GM23338 (cell line): ENCODE data around the gene CSPG4. TPM values are rescaled to one million over a fixed set of nuclear protein-coding genes. Genes with fewer than 3 reads are reported as not detected.

ENCODE experiments used
- ATAC-seq: fragments of 200-7000 bp; cut with Tn5 transposase; 3 replicates; pipeline ENCODE4 v1.9.1; 2020
- DNase-seq: peaks from one replicate; pipeline ENCODE4 v3.0.0-alpha.2; 2015; ENCODE audit warnings: low spot score
- H2AFZ ChIP-seq: fragments of 200-600 bp; sonication (generic); 2 replicates; pipeline ENCODE4 v1.8.0; 2016; ENCODE audit warnings: antibody characterized with exemption, mild to moderate bottlenecking, moderate library complexity
- H3F3A ChIP-seq: fragments of 200-600 bp; sonication (generic); replicated peaks from 2 replicates; pipeline ENCODE4 v1.8.0; 2017; ENCODE audit warnings: antibody characterized with exemption, mixed run types, low read depth
- H3K27ac ChIP-seq: fragments of 200-600 bp; sonication (generic); 2 replicates; pipeline ENCODE4 v1.6.1; 2016; ENCODE audit warnings: low read depth
- H3K27me3 ChIP-seq: fragments of 200-600 bp; sonication (generic); 2 replicates; pipeline ENCODE4 v1.8.0; 2016; ENCODE audit warnings: mild to moderate bottlenecking, mixed run types, moderate library complexity; ENCODE audit not compliant: insufficient read depth
- H3K36me3 ChIP-seq: fragments of 200-600 bp; sonication (generic); 2 replicates; pipeline ENCODE4 v1.8.0; 2016; ENCODE audit warnings: mild to moderate bottlenecking; ENCODE audit not compliant: insufficient read depth
- H3K4me1 ChIP-seq: fragments of 200-600 bp; sonication (generic); 2 replicates; pipeline ENCODE4 v1.8.0; 2016; ENCODE audit warnings: mild to moderate bottlenecking, moderate library complexity; ENCODE audit not compliant: insufficient read depth
- H3K4me2 ChIP-seq: fragments of 200-600 bp; sonication (generic); 2 replicates; pipeline ENCODE4 v1.7.1; 2017; ENCODE audit warnings: mixed run types
- H3K4me3 ChIP-seq: fragments of 200-600 bp; sonication (generic); 2 replicates; pipeline ENCODE4 v1.6.1; 2016; ENCODE audit warnings: mixed run types
- H3K79me2 ChIP-seq: fragments of 200-600 bp; sonication (generic); replicated peaks from 2 replicates; pipeline ENCODE4 v1.8.0; 2017; ENCODE audit warnings: mild to moderate bottlenecking; ENCODE audit not compliant: insufficient read depth
- H3K9me2 ChIP-seq: fragments of 200-600 bp; sonication (generic); 2 replicates; pipeline ENCODE4 v1.8.0; 2017; ENCODE audit not compliant: insufficient read depth
- H4K20me1 ChIP-seq: fragments of 200-600 bp; sonication (generic); replicated peaks from 2 replicates; pipeline ENCODE4 v1.8.0; 2017; ENCODE audit warnings: mild to moderate bottlenecking; ENCODE audit not compliant: insufficient read depth
- H3K27ac Mint-ChIP-seq: 2 replicates; pipeline ENCODE4 v1.8.0; 2020; ENCODE audit warnings: inconsistent platforms, mild to moderate bottlenecking, moderate library complexity, mixed read lengths
- H3K27me3 Mint-ChIP-seq: 3 replicates; pipeline ENCODE4 v1.8.0; 2022; ENCODE audit warnings: low read depth, mild to moderate bottlenecking, moderate library complexity, mixed read lengths, inconsistent platforms; ENCODE audit not compliant: insufficient read depth, poor library complexity
- H3K36me3 Mint-ChIP-seq: 3 replicates; pipeline ENCODE4 v1.8.0; 2021; ENCODE audit warnings: low read depth, mild to moderate bottlenecking, inconsistent platforms, moderate library complexity, mixed read lengths
- H3K4me1 Mint-ChIP-seq: 3 replicates; pipeline ENCODE4 v1.8.0; 2020; ENCODE audit warnings: mild to moderate bottlenecking, inconsistent platforms, mixed read lengths
- H3K4me3 Mint-ChIP-seq: 3 replicates; pipeline ENCODE4 v1.8.0; 2021; ENCODE audit warnings: moderate library complexity, mild to moderate bottlenecking, inconsistent platforms, mixed read lengths
- H3K9me3 Mint-ChIP-seq: 3 replicates; pipeline ENCODE4 v1.8.0; 2020; ENCODE audit warnings: moderate library complexity, mild to moderate bottlenecking, inconsistent platforms, mixed read lengths
- EZH2 ChIP-seq: fragments of 200-600 bp; sonication (generic); IDR thresholded peaks from one replicate; pipeline ENCODE4 v1.8.0; 2017; ENCODE audit warnings: antibody characterized with exemption, mild to moderate bottlenecking, low read depth; ENCODE audit not compliant: unreplicated experiment
- JUNB ChIP-seq: IDR thresholded peaks from one replicate; pipeline ENCODE4 v1.6.1; 2016; ENCODE audit warnings: antibody characterized with exemption; ENCODE audit not compliant: unreplicated experiment
- POLR2AphosphoS5 ChIP-seq: IDR thresholded peaks from 2 replicates; pipeline ENCODE4 v1.6.1; 2016; ENCODE audit warnings: antibody characterized with exemption, low read depth
- STAT1 ChIP-seq: IDR thresholded peaks from one replicate; pipeline ENCODE4 v1.6.1; 2016; ENCODE audit warnings: antibody characterized with exemption; ENCODE audit not compliant: unreplicated experiment
- ZNF114 ChIP-seq: fragments of 250-450 bp; sonication (Bioruptor Pico); IDR thresholded peaks from 2 replicates; pipeline ENCODE4 v1.5.0; 2020; ENCODE audit warnings: mild to moderate bottlenecking, moderate library complexity
- ZNF331 ChIP-seq: fragments of 250-450 bp; sonication (Bioruptor Pico); IDR thresholded peaks from 2 replicates; pipeline ENCODE4 v1.5.0; 2020; ENCODE audit warnings: low read depth, mild to moderate bottlenecking, moderate library complexity
- polyA plus RNA-seq: library from polyadenylated mRNA; unstranded; fragments of >200 nt; fragmentation: Nextera tagmentation; extraction: Ambion mirVana; gene quantifications from 2 replicates; pipeline ENCODE4 v1.2.1, GENCODE V29; 2016
- total RNA-seq: library from RNA; depleted of rRNA; stranded (reverse); fragments of >200 nt; shearing (Covaris generic); gene quantifications from 2 replicates; pipeline ENCODE4 v1.2.3, GENCODE V29; 2014; rRNA removed
- TF ChIP-seq, protein P1 (sequence below): IDR thresholded peaks from one replicate; pipeline ENCODE4 v1.6.1; 2018; ENCODE audit warnings: antibody characterized with exemption; ENCODE audit not compliant: unreplicated experiment
- TF ChIP-seq, protein P2 (sequence below): IDR thresholded peaks from 2 replicates; pipeline ENCODE4 v1.6.1; 2016; ENCODE audit warnings: antibody characterized with exemption
- TF ChIP-seq, protein P3 (sequence below), 2 experiments: fragments of 200-600 bp in 1 of 2; sonication (generic) in 1 of 2; conservative IDR thresholded peaks; 2 replicates each; pipeline versions ENCODE4 v1.5.1 to v1.6.1; 2016 to 2017; ENCODE audit warnings: antibody characterized with exemption in 2 of 2, low read depth in 2 of 2, mild to moderate bottlenecking in 2 of 2, moderate library complexity in 1 of 2

The CSPG4 gene
- total and polyA plus RNA-seq, 2 experiments from 2014 or later = 0.27 to 4.0 TPM

DNA sequence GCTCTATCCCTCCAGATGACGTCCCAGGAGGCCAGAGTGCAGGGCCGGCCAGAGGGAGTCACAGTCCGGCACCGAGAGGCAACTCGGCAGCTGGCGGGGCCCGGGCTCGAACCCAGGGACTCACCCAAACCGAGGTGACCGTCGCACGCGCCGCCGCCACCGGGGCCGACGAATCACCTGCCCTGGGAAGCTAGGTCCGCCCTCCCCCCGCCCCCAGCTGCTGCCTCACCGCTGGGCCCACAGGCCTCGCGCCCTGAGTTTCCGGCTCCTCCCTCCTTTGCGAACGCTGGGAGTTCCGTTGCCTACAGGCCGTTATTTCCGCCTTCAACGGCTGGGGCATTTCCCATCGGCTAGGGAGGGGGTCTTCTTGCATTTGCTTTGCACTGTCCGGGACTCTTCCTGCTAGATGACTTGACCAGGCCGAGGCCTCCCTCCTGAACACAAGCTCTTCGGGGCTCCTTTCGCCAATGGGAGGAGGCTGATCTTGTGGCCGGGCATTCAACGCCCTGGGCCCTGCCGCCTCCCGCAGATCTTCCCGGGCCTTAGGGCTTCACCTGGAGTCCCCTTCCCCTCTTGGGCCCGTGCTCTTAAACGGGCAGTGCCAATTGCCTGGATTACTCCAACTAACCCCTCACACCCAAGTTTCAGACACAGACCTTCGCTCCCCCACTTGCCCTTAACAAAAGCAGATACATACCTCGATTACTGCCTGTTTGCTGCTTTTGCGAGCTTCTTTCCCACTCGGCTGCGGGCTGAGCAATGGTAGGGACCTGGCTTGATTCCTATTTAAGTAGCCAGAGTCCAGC, 86.9 kb downstream of the CSPG4 start, which contains the start of gene SNUPN:
TSS of gene SNUPN (minus strand) at position 184 of the 806 bp plus-strand sequence. CDS start 4,674 bp downstream, outside the sequence.
- H3K4me3 Mint-ChIP-seq = peak within 1 kb of the TSS; percentile 94
- peaks cover 13% of the 10 kb centered on the region for H3K4me1 Mint-ChIP-seq
- ATAC-seq (peak; percentile 88), DNase-seq (peak; percentile 98)
- H3K9me3 Mint-ChIP-seq = no peaks in the 10 kb centered on the region
- Histone ChIP-seq H3K27me3 (no peaks in the 10 kb centered on the region), H3F3A (peaks cover 8% of the 10 kb centered on the region; the same call in 1 of the 2 replicates), H3K36me3 (no peaks in the 10 kb centered on the region), H2AFZ (peak within 1 kb of the TSS; percentile 95), H3K9me2 (no peaks in the 10 kb centered on the region), H3K4me1 (peaks cover 3% of the 10 kb centered on the region; the same call in 1 of the 2 replicates), H3K79me2 (peaks cover 3% of the 10 kb centered on the region; the same call in 1 of the 2 replicates), H3K4me2 (peak within 1 kb of the TSS; percentile 82), H3K4me3 (peak within 1 kb of the TSS; percentile 100), H3K27ac (peak within 1 kb of the TSS; percentile 100), H4K20me1 (no peaks in the 10 kb centered on the region)
- H3K27ac Mint-ChIP-seq = peak within 1 kb of the TSS; percentile 98
- H3K27me3 Mint-ChIP-seq = peaks cover 10% of the 10 kb centered on the region
- H3K36me3 Mint-ChIP-seq = no peaks in the 10 kb centered on the region
- TF ChIP-seq, protein P1, sequence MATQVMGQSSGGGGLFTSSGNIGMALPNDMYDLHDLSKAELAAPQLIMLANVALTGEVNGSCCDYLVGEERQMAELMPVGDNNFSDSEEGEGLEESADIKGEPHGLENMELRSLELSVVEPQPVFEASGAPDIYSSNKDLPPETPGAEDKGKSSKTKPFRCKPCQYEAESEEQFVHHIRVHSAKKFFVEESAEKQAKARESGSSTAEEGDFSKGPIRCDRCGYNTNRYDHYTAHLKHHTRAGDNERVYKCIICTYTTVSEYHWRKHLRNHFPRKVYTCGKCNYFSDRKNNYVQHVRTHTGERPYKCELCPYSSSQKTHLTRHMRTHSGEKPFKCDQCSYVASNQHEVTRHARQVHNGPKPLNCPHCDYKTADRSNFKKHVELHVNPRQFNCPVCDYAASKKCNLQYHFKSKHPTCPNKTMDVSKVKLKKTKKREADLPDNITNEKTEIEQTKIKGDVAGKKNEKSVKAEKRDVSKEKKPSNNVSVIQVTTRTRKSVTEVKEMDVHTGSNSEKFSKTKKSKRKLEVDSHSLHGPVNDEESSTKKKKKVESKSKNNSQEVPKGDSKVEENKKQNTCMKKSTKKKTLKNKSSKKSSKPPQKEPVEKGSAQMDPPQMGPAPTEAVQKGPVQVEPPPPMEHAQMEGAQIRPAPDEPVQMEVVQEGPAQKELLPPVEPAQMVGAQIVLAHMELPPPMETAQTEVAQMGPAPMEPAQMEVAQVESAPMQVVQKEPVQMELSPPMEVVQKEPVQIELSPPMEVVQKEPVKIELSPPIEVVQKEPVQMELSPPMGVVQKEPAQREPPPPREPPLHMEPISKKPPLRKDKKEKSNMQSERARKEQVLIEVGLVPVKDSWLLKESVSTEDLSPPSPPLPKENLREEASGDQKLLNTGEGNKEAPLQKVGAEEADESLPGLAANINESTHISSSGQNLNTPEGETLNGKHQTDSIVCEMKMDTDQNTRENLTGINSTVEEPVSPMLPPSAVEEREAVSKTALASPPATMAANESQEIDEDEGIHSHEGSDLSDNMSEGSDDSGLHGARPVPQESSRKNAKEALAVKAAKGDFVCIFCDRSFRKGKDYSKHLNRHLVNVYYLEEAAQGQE = no peak
- no peak for TF ChIP-seq ZNF114 (CRISPR knock-in tag)
- TF ChIP-seq, protein P2, sequence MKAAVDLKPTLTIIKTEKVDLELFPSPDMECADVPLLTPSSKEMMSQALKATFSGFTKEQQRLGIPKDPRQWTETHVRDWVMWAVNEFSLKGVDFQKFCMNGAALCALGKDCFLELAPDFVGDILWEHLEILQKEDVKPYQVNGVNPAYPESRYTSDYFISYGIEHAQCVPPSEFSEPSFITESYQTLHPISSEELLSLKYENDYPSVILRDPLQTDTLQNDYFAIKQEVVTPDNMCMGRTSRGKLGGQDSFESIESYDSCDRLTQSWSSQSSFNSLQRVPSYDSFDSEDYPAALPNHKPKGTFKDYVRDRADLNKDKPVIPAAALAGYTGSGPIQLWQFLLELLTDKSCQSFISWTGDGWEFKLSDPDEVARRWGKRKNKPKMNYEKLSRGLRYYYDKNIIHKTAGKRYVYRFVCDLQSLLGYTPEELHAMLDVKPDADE = peak; percentile 68
- no peak for TF ChIP-seq ZNF331 (CRISPR knock-in tag)
- no peak for TF ChIP-seq STAT1
- peak; percentile 80 for TF ChIP-seq POLR2AphosphoS5
- TF ChIP-seq JUNB = no peak
- no peak for TF ChIP-seq EZH2
- TF ChIP-seq, protein P3, sequence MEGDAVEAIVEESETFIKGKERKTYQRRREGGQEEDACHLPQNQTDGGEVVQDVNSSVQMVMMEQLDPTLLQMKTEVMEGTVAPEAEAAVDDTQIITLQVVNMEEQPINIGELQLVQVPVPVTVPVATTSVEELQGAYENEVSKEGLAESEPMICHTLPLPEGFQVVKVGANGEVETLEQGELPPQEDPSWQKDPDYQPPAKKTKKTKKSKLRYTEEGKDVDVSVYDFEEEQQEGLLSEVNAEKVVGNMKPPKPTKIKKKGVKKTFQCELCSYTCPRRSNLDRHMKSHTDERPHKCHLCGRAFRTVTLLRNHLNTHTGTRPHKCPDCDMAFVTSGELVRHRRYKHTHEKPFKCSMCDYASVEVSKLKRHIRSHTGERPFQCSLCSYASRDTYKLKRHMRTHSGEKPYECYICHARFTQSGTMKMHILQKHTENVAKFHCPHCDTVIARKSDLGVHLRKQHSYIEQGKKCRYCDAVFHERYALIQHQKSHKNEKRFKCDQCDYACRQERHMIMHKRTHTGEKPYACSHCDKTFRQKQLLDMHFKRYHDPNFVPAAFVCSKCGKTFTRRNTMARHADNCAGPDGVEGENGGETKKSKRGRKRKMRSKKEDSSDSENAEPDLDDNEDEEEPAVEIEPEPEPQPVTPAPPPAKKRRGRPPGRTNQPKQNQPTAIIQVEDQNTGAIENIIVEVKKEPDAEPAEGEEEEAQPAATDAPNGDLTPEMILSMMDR (conservative IDR thresholded peaks at IDR 0.05; ENCODE audit: low read depth in 2 of 2) = no peak

Other genes with a start within 250 kb of the CSPG4 start
- 27.2 and 32.7 TPM in 2 replicates for gene PTPN9, start 133.5 kb downstream of the CSPG4 start, total RNA-seq
- 12.1 and 13.3 TPM in 2 replicates for gene PTPN9, start 133.5 kb downstream of the CSPG4 start, polyA plus RNA-seq
- 27.7 and 31.5 TPM in 2 replicates for gene SNUPN, start 87.1 kb downstream of the CSPG4 start, total RNA-seq
- gene SNUPN, start 87.1 kb downstream of the CSPG4 start, polyA plus RNA-seq = 20.5 and 22.4 TPM in 2 replicates
- 315 and 319 TPM in 2 replicates for gene IMP3, start 72.6 kb downstream of the CSPG4 start, total RNA-seq
- 210 and 219 TPM in 2 replicates for gene IMP3, start 72.6 kb downstream of the CSPG4 start, polyA plus RNA-seq
- 14.6 and 21.2 TPM in 2 replicates for gene SNX33, start 64.9 kb downstream of the CSPG4 start, total RNA-seq
- 4.9 and 6.2 TPM in 2 replicates for gene SNX33, start 64.9 kb downstream of the CSPG4 start, polyA plus RNA-seq
- gene UBE2Q2, start 130.6 kb upstream of the CSPG4 start, total RNA-seq = 29.3 and 37.6 TPM in 2 replicates
- 14.9 and 23.7 TPM in 2 replicates for gene UBE2Q2, start 130.6 kb upstream of the CSPG4 start, polyA plus RNA-seq
- 79.8 and 89.8 TPM in 2 replicates for gene FBXO22, start 191.0 kb upstream of the CSPG4 start, total RNA-seq
- gene FBXO22, start 191.0 kb upstream of the CSPG4 start, polyA plus RNA-seq = 72.8 and 94.5 TPM in 2 replicates